Activated T-helper 1 cell treated with Interleukin-2 at 50 U/mL for 16 hours (primary cell): Measurements from ENCODE around the gene CLN3.
"Not testable (repeated sequence)": the region's sequence is repeated elsewhere in the genome, so short reads cannot be mapped to it uniquely, and the experiment has no call there.

Experiments used
- DNase-seq: peaks from one replicate; pipeline ENCODE4 v3.0.0-alpha.2; 2020; ENCODE audit warnings: low read depth

CLN3 gene

DNA sequence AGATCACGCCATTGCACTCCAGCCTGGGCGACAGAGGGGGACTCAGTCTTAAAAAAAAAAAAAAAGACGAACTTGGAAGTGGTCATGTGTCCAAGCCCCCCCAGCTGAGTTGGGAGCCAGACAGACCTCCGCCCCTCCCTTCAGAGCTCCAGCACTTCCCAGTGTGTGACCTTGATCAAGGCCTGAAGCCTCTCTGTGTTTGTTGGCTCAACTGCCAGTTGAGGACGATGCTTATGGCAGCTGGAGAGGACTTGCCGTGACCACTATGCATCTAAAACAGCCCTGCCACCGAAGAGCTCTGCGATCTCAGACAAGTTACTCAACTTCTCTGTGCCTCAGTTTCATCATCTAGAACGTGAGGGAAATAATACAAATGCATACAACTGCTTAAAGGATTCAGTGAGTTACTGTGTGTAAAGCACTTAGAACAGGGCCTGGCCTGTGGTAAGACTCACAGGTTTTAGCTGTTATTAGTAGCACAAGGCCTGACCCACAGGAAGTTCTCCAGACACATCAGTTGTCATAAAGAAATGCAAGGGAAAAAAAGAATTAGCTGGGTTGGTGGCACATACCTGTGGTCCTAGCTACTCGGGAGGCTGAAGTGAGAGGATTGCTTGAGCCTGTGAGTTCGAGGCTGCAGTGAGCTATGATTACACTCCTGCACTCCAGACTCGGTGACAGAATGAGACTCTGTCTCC, 21.8 kb upstream of the CLN3 start:
- no peak for DNase-seq

GRCh38 chr16:28511801-28512789, 20.2 kb upstream of the CLN3 start:
- no peak for DNase-seq

DNA sequence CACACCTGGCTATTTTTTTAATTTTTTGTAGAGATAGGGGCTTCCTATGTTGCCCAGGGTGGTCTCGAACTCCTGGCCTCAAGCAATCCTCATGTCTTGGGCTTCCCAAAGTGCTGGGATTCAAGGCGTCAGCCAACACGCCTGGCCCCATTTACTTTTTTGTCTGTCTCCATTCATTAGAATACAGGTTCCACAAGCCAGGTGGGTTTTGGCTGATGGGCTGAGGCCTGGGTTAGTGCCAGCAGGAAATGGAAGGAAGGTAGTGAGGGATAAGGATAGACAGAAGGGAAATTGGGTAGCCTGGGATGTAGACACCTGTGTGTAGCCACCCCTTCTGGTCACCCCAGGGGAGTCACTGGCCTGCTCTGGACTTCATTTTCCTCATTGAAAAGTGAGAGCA, 19.2 kb upstream of the CLN3 start:
- DNase-seq, result no peak

- no peak for DNase-seq
Measured at GRCh38 chr16:28505489-28506137, 13.7 kb upstream of the CLN3 start.

DNA sequence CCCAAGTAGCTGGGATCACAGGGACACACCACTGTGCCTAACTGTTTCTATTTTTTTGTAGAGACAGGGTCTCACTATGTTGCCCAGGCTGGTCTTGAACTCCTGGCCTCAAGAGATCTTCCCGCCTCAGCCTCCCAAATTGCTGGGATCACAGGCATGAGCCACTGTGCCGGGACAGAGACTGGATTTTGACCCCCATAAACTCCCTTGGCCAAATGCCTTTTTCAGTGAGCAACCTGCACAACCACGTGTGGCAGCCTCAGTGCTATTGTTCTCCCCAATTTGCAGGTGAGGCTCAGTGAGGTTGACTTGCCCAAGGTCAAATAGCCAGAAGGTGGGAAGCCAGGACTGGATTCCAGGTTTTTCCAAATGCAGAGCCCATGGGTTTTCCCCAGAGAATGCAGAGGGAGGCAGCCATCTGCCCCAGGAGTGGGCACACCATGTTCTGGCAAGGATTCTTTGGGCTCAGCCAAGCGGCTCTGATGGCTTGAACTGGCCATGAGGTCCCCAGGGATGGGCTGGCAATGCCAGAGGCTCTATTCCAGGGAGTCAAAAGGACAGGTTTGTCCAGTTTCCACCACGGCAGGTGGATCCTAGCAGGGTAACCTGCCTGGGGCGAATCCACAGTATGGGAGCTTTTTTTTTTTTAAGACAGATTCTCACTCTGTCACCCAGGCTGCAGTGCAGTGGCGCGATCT, 13.0 kb upstream of the CLN3 start:
- DNase-seq, result no peak

DNA sequence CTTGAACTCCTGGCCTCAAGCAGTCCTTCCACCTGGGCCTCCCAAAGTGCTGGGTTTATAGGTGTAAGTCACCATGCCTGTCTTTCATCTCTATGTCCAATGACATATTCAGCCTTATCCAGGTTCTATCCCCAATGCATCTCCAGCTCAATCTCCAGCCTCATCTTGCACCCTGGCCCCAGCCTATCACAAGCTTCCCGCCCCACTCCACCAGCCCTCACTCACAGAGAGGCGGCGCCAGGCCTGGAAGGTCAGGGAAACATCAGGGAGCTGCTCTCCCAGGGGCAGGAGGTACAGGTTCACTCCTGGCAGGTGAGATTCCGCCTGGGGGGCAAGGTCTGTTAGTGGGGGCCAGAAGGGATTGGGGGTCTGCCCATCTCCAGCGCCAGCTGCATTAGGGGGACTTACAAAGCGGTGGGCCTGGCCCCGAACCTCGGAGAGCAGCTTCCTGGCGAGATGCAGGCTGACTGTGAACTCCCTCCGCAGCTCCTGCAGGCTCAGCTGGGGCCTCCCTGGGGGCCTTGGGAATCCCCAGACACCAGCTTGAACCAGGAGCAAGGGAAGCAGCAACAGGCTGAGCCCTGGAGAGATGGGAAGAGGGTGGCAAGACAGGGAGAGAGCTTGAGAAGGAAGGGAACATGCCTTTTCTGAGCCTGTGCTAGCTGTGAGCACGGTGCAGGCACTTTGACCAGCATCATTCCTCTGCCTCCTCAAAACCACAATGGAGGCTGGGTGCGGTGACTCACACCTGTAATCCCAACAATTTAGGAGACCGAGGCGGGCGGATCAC, 11.8 kb upstream of the CLN3 start:
- no peak for DNase-seq

GRCh38 chr16:28502290-28502689, 10.4 kb upstream of the CLN3 start:
- no peak for DNase-seq

DNA sequence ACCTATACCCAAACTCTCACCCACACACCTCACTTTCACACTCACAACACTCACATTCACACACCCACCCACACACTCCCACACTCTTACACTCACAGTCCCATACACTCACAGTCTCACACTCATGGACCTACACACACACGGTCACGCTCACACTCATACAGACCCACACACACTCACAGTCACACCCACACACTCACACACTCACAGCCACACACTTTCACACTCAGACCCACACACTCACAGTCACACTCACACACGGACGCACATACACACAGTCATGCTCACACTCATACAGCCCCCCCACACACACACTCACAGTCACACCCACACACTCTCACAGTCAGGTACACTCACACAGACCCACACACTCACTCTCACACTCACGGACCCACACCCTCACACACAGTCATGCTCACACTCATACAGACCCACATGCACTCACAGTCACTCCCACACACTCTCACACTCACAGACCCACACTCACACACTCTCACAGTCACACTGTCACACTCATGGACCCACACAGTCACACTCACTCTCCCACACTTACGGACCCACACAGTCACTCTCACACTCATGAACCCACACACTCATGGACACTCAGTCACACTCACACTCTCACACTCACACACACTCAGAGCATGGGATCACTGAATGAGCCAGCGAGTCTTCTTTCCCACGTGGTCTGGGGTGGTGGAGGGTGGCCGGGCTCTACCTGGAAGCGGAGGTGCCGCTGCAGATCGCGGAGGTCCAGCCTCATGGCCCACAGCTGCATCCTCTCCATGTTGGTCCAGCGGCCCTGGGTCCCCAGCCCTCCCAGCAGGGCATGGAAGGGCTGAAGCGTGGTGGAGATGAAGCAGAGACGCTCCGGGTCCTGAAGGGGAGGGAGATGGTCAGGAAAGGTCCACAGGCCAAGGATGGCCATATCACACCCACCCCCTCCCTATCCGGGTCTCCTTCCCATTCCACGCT, 9.7 kb upstream of the CLN3 start:
- no peak for DNase-seq

DNA sequence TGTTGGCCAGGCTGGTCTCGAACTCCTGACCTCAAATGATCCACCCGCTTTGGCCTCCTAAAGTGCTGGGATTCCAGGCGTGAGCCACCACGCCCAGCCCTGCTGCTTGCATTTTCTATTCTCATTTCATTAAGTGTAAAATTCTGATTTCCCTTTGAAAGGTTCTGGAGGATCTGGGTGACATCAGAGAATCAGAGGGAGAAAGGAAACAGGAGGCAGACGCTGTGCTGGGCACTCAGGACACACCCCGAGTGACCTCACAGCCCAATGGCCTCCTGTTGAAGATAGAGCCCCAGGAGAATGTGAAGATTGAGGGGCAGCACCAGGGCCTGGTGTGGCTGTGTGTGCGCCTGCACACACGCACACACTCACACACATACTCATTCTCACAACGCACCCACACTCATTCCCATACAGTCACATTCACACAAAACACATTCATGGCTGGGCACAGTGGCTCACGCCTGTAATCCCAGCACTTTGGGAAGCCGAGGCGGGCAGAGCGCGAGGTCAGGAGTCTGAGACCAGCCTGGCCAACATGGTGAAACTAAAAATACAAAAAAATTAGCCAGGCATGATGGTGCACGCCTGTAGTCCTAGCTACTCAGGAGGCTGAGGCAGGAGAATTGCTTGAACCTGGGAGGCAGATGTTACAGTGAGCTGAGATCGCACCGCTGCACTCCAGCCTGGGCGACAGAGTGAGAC, 8.8 kb upstream of the CLN3 start:
- not testable (repeated sequence) for DNase-seq

- no peak for DNase-seq
Measured at GRCh38 chr16:28499854-28500253, 8.0 kb upstream of the CLN3 start.

DNA sequence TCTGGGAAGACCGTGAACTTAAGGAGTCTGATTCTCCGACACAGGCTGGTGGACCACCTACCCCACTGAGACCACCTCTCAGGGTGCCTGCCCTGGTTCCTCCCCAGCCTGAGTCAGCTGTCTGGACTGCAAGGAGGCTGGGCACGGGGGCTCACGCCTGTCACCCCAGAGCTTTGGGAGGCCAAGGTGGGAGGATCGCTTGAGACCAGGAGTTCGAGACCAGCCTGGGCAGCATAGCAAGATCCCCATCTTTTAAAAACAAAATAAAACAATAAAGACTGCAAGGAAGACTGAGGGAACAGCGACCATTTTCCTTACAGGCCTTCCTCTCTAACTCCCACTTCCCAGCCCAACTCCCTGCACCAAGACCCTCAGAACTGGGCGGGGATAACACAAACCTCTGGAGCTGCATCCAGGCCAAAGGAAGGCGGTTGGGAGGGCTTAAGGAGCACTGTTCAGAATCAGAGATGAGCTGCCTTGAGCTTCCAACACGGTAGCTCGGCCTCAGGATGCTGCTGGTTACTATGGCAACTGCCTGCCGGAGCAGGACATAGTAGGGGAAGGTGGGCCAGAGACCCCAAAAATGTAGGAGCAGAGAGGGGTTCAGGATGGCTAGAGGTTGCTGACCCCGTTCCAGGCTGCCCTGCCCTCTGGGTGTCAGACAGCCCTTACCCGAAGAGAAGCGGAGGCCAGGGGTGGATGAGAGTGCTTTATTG, 7.0 kb upstream of the CLN3 start:
- DNase-seq, result no peak

- no peak for DNase-seq
Measured at GRCh38 chr16:28497861-28498599, 6.2 kb upstream of the CLN3 start.

DNA sequence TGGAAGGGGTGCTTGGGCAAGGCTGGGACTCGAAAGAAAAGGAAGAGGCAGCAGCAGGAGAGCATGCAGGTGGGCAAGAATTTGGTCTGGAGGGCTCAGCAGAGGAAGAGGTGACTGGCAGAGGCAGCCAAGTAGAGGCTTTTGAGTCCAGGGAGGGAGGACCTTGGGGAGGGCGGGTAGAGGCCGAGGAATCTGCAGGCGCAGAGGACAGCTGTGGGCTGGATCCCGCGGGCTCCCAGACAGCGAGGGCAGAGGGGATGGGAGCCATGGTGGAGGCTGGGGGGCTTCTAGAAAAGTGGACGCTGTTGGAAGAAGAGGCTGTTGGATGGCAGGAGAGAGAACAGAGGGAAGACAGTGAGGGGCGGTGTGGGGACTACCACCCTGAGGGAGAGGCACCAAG, 5.5 kb upstream of the CLN3 start:
- no peak for DNase-seq

- DNase-seq, result no peak
Measured at GRCh38 chr16:28496844-28497243, 5.0 kb upstream of the CLN3 start.

- DNase-seq, result no peak
Measured at GRCh38 chr16:28495795-28496749, 4.2 kb upstream of the CLN3 start.

DNA sequence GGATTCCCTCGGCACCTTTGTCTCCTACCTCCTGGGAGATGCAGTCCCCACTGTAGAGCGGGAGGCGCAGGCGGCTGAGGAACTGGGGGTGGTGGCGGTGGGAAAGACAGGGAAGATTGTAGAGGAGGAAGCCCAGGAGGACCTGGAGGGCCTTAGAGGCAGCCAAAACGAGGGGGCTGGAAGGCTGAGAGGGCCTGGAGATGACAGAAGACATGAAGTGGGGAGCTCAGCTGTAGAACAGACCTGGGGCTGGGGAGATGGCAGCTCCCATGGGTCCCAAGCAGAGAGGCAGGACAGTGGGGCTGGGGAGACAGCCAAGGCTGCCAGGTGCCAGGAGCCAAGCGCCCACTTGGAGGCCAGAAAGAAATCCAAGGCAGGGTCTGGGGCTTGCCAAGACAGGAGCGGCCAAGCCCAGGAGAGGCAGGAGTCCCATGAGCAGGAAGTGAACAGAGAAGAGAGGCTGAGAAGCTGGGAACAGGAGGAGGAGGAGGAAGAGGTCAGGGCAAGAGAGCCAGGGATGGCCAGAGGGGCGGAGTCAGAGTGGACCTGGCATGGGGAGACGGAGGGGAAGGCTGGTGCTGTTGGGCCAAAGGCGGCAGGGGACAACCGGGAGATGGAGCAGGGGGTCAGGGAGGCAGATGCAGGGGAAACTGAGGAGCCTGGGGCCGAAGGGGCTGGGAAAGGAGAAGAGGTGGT, 3.4 kb upstream of the CLN3 start:
- DNase-seq, result no peak
